ENCODE data around the gene USP35.

Gene USP35

DNA sequence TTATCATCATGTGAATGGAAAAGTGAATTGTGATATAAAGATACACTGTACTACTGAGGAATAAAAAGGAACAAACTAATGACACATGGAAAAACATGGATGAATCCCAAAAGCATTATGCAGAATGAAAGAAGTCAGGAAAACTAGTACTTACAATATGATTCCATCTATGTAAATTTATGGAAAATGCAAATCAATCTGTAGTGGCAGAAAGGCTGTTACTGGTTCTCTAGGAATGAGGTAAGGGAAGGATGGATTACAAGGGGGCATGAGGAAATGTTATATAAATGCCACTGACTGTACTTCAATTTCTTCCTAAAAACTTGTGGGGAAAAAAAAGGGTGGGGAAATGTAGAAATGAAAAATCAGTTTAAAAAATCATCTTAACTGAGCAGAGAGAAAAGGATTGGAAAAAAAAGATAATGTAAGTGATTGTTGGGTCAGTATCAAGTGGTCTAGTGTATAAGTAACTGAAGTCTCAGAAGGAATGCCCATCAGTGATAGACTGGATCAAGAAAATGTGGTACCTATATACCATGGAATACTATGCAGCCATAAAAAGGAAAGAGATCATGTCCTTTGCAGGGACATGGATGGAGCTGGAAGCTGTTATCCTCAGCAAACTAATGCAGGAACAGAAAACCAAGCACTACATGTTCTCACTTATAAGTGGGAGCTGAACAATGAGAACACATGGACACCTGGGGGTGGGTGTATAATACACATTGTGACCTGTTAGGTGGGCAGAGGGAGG is 48.8 kb downstream of the USP35 start:
- no peak for DNase-seq

- DNase-seq = no peak
These were observed 51.1 kb downstream of the USP35 start for GRCh38 chr11:78239781-78240180.

- DNase-seq = no peak
These were observed 52.8 kb downstream of the USP35 start for GRCh38 chr11:78241475-78241874.

DNA sequence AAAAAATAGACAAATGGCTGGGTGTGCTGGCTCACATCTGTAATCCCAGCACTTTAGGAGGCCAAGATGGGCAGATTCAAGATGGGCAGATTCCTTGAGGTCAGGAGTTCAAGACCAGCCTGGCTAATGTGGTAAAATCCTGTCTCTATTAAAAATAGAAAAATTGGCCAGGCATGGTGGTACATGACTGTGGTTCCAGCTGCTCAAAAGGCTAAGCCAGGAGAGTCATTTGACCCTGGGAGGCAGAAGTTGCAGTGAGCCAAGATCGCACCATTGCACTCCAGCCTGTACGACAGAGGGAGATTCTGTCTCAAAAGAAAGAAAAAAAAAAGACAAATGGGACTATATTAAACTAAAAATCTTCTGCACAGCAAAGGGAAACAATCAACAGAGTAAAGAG is 55.4 kb downstream of the USP35 start:
- DNase-seq = no peak

DNA sequence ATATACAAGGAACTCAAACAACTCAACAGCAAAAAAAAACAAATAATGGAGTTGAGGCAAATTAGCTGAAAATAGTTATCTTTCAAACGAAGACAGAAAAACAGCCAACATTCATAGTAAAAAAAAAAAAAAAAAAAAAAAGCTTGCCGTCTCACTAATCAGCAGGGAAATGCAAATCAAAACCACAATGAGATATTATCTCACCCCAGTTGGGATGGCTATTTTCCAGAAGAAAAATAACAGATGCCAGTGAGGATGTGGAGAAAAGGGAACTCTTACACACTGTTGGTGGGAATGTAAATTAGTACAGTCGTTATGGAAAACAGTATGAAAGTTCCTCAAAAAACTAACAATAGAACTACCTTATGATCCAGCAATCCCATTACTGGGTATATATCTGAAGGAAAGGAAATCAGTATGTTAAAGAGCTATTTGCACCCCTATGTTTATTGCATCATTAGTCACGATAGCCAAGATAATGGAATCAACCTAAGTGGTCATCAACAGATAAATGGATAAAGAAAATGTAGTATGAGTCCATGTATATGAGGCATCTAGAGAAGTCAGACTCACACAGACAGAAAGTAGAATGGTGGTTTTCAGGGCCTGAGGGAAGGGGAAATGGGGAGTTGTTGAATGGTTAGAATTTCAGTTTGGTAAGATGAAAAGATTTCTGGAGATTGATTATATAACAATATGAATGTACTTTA is 56.0 kb downstream of the USP35 start:
- no peak for DNase-seq

- DNase-seq = no peak
These were observed 59.5 kb downstream of the USP35 start for GRCh38 chr11:78248191-78248590.

DNA sequence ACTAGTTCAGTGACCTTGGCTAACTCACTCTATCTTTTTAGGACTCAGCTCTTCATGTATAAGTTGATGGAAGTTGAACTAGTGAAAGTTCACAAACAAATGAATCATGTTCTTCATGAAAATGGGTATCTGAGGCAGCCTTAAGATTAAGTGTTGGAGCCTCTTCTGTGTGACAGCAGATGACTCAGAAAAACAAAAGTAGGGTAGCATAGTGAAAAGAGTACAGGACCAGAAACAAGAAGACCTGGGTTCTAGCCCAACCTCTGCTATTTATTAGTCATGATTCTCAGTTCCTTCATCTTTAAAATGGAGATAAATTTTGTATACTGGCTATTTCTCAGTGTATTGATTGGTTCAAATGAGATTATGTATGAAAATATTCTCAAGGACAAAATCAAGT is 60.2 kb downstream of the USP35 start:
- no peak for DNase-seq

DNA sequence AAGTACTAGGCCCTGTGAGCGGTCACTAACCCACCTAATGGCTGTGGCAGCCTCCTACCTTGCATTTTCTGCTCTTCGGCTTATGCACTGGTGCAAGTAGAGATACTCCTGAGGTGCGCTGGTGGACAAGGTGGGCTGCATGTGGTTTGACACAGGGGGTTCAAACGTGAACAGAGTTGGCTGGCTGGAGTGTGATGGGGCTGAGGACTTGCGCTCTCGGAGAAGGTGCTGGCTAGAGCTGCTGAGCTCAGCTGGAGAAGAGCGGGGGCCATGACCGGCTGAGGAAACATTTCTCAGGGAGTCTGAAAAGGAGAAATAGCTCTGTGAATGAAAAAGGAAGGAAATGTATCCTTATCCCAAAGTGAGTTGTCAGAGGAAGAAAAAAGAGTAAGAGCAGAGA is 61.4 kb downstream of the USP35 start:
- DNase-seq = no peak

- no peak for DNase-seq
These were observed 62.5 kb downstream of the USP35 start for GRCh38 chr11:78251083-78251775.

GRCh38 chr11:78253797-78254196 is 65.1 kb downstream of the USP35 start:
- DNase-seq = no peak

DNA sequence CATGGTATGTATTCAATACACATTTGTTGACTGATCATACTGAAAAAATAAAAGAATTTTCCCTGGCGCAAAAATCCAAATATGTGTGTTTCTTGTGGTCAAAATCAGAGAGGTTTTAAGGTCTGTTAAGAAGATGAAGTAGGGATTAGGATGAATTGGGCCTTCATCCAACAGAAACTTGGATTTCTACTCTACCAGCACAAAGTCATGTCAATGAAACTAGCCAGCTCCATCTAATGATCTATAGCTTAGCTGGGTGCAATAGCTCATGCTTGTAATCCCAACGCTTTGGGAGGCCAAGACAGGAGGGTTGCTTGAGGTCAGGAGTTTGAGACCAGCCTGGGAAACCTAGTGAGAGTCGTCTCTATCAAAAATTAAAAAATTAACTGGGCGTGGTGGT is 65.5 kb downstream of the USP35 start:
- no peak for DNase-seq

GRCh38 chr11:78255919-78256318 is 67.2 kb downstream of the USP35 start:
- DNase-seq = no peak

- DNase-seq = no peak
These were observed 68.2 kb downstream of the USP35 start for GRCh38 chr11:78256962-78257361.

GRCh38 chr11:78257654-78258053 is 68.9 kb downstream of the USP35 start:
- DNase-seq = no peak

GRCh38 chr11:78259777-78260487 is 71.2 kb downstream of the USP35 start:
- no peak for DNase-seq

DNA sequence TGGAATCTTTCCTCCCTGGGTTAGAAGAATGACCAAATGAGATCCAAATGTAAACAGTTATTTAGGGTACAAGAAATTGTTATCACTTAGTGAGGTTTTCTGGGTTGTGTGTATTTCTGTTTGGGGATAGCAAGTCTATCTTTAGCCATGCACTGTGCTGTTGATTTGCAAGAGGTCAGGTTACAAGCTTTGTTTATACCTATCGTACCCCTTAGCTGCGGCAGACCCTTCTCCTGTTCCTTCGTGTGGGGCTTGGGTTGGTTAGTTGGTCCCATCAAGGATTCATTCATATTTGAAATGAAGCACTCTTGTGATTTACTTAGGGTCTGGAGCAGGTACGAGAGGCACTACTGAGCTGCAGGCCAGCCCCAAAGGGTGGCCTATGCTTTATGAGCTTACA is 72.6 kb downstream of the USP35 start:
- no peak for DNase-seq

- no peak for DNase-seq
These were observed 73.1 kb downstream of the USP35 start for GRCh38 chr11:78261828-78262227.

GRCh38 chr11:78262238-78262637 is 73.5 kb downstream of the USP35 start:
- DNase-seq = no peak

- DNase-seq = no peak
These were observed 74.0 kb downstream of the USP35 start for GRCh38 chr11:78262691-78263090.
